Thoracic aorta (tissue), 2 donors: ENCODE data around the gene PFAS. TPM values are rescaled to one million over a fixed set of nuclear protein-coding genes. Genes with fewer than 3 reads are reported as not detected.

ENCODE experiments used
- ATAC-seq: fragments of 150-250 bp; one replicate; pipeline ENCODE4 v1.8.0; 2017; ENCODE audit warnings: low read depth; ENCODE audit not compliant: insufficient number of reproducible peaks, low FRiP score
- DNase-seq: peaks from one replicate; pipeline ENCODE4 v3.0.0-alpha.2; 2020; ENCODE audit warnings: low spot score
- H3K27ac ChIP-seq, 2 donors: fragments of 200-600 bp; sonication (generic); 1 replicate in 1 of 2; 2 replicates in 1 of 2; pipeline ENCODE4 v1.5.1; 2016; ENCODE audit warnings: mild to moderate bottlenecking in 2 of 2, moderate library complexity in 2 of 2
- H3K27me3 ChIP-seq: fragments of 200-600 bp; sonication (generic); replicated peaks from 2 replicates; pipeline ENCODE4 v1.6.0; 2016; ENCODE audit warnings: mild to moderate bottlenecking; ENCODE audit not compliant: insufficient read depth
- H3K36me3 ChIP-seq: fragments of 200-600 bp; sonication (generic); one replicate; pipeline ENCODE4 v1.5.1; 2016
- H3K4me1 ChIP-seq, 2 donors: fragments of 200-600 bp; sonication (generic); 1 replicate in 1 of 2; 2 replicates in 1 of 2; pipeline versions ENCODE4 v1.5.1 to v1.6.0; 2016; ENCODE audit warnings: low read depth in 2 of 2, mild to moderate bottlenecking in 1 of 2; ENCODE audit not compliant: control insufficient read depth in 1 of 2
- H3K4me3 ChIP-seq: fragments of 200-600 bp; sonication (generic); 2 replicates; pipeline ENCODE4 v1.5.1; 2016; ENCODE audit warnings: mild to moderate bottlenecking
- H3K9me3 ChIP-seq: fragments of 200-600 bp; sonication (generic); 2 replicates; pipeline ENCODE4 v1.5.1; 2016
- CTCF ChIP-seq: fragments of 200-600 bp; sonication (generic); IDR thresholded peaks from one replicate; pipeline ENCODE4 v1.5.1; 2019; ENCODE audit warnings: antibody characterized with exemption
- total RNA-seq, 2 donors: library from RNA; depleted of rRNA; stranded (reverse); fragments of >200 nt; gene quantifications; one replicate each; pipeline versions ENCODE4 v1.1.0 to v1.2.3, GENCODE V29; 2016

PFAS gene
- total RNA-seq, 2 donors from 2014 or later, result 13.2 to 15.2 TPM

GRCh38 chr17:8288336-8289102 is 39.4 kb downstream of the PFAS start, which contains the start of gene RANGRF:
Gene RANGRF (plus strand): TSS chr17:8288670. CDS start chr17:8288789, 119 bp downstream.
- DNase-seq, result peak; percentile 57
- no peak for TF ChIP-seq CTCF
- peak; percentile 67 for ATAC-seq

GRCh38 chr17:8289103-8289397 is 40.0 kb downstream of the PFAS start:
- no peak for DNase-seq
- Histone ChIP-seq H3K9me3 (no peaks in the 10 kb centered on the region), H3K4me1 (peaks cover 8 to 16% of the 10 kb centered on the region in 2 donors), H3K27ac (peak overlapping the region; percentile 90 to 93), H3K36me3 (no peaks in the 10 kb centered on the region), H3K4me3 (peak overlapping the region; percentile 91), H3K27me3 (no peaks in the 10 kb centered on the region)
- ATAC-seq, result no peak
- no peak for TF ChIP-seq CTCF

More at GRCh38 chr17:8288336-8289102, 39.4 kb downstream of the PFAS start, which contains the start of gene RANGRF:
- peaks cover 8 to 16% of the 10 kb centered on the region in 2 donors for H3K4me1 ChIP-seq
- peak within 1 kb of the TSS; percentile 90 to 93 for H3K27ac ChIP-seq
- H3K27me3 ChIP-seq, result no peaks in the 10 kb centered on the region
- H3K9me3 ChIP-seq, result no peaks in the 10 kb centered on the region
- H3K36me3 ChIP-seq, result no peaks in the 10 kb centered on the region
- peak within 1 kb of the TSS; percentile 91 for H3K4me3 ChIP-seq

GRCh38 chr17:8290043-8290442 is 41.0 kb downstream of the PFAS start:
- ATAC-seq, result no peak

GRCh38 chr17:8292639-8293395 is 43.7 kb downstream of the PFAS start:
- Histone ChIP-seq H3K27me3 (no peaks in the 10 kb centered on the region), H3K36me3 (no peaks in the 10 kb centered on the region), H3K4me3 (no peak overlapping the region), H3K9me3 (no peaks in the 10 kb centered on the region), H3K4me1 (peaks cover 15 to 23% of the 10 kb centered on the region in 2 donors), H3K27ac (no peak overlapping the region)
- DNase-seq (no peak), ATAC-seq (no peak)
- no peak for TF ChIP-seq CTCF

More at GRCh38 chr17:8290043-8290442, 41.0 kb downstream of the PFAS start:
- DNase-seq, result no peak
- Histone ChIP-seq H3K36me3 (no peaks in the 10 kb centered on the region), H3K27me3 (no peaks in the 10 kb centered on the region), H3K27ac (no peak overlapping the region), H3K9me3 (no peaks in the 10 kb centered on the region), H3K4me3 (no peak overlapping the region), H3K4me1 (peaks cover 15 to 24% of the 10 kb centered on the region in 2 donors)
- no peak for TF ChIP-seq CTCF

GRCh38 chr17:8294361-8294760 is 45.3 kb downstream of the PFAS start:
- Histone ChIP-seq H3K27me3 (no peaks in the 10 kb centered on the region), H3K9me3 (no peaks in the 10 kb centered on the region), H3K4me3 (peak overlapping the region; percentile 95), H3K4me1 (peaks cover 12 to 16% of the 10 kb centered on the region in 2 donors), H3K36me3 (no peaks in the 10 kb centered on the region), H3K27ac (no peak overlapping the region)
- DNase-seq (no peak), ATAC-seq (no peak)
- TF ChIP-seq CTCF, result no peak
